B cell (primary cell): ENCODE results near the gene EGLN2. TPM values are rescaled to one million over a fixed set of nuclear protein-coding genes. Genes with fewer than 3 reads are reported as not detected.

Source experiments
- ATAC-seq: fragments of 200-7000 bp; cut with Tn5 transposase; one replicate; pipeline ENCODE4 v1.10.0; 2021; ENCODE audit warnings: low read depth, mild to moderate bottlenecking, moderate number of reproducible peaks, moderate library complexity
- CTCF ChIA-PET: fragments of 350-600 bp; sonication (Branson Sonifier 250); formaldehyde crosslinking; loops from one replicate; lab custom pipeline; 2021; ENCODE audit warnings: antibody characterized with exemption, inconsistent platforms; lab: Charles Lee
- POLR2A ChIA-PET: fragments of 350-600 bp; sonication (Branson Sonifier 250); formaldehyde crosslinking; loops from one replicate; lab custom pipeline; 2021; ENCODE audit warnings: antibody characterized with exemption; lab: Charles Lee
- DNase-seq: peaks from one replicate; pipeline ENCODE4 v3.0.0; 2013
- H2AFZ ChIP-seq: 2 replicates; pipeline ENCODE4 v1.6.1; 2012; ENCODE audit warnings: mild to moderate bottlenecking, low read depth, low read length; ENCODE audit not compliant: insufficient read depth, poor library complexity, severe bottlenecking
- H3K27ac ChIP-seq, 2 donors: 1 replicate in 1 of 2; 2 replicates in 1 of 2; pipeline ENCODE4 v1.5.1; 2012 to 2013; ENCODE audit warnings: low read length in 2 of 2, mild to moderate bottlenecking in 2 of 2, moderate library complexity in 1 of 2
- H3K27me3 ChIP-seq, 4 experiments: fragments of 200-600 bp in 1 of 4; sonication (generic) in 1 of 4; replicated peaks in 1 of 4; 1 replicate in 2 of 4; 2 replicates in 2 of 4; pipeline versions ENCODE4 v1.6.1 to v1.7.0; 2013 to 2016; ENCODE audit warnings: low read length in 3 of 4, mild to moderate bottlenecking in 2 of 4, mixed read lengths in 1 of 4, moderate library complexity in 1 of 4; ENCODE audit not compliant: insufficient read depth in 4 of 4, control insufficient read depth in 3 of 4; ENCODE audit errors: control extremely low read depth in 1 of 4
- H3K36me3 ChIP-seq, 2 experiments: replicated peaks in 1 of 2; 1 replicate in 1 of 2; 2 replicates in 1 of 2; pipeline versions ENCODE4 v1.6.1 to v1.7.1; 2013; ENCODE audit warnings: low read length in 1 of 2; ENCODE audit not compliant: insufficient read depth in 2 of 2, control insufficient read depth in 1 of 2; ENCODE audit errors: control extremely low read depth in 1 of 2, extremely low read depth in 1 of 2
- H3K4me1 ChIP-seq, 2 donors: fragments of 200-600 bp in 1 of 2; sonication (generic) in 1 of 2; 1 replicate in 1 of 2; 2 replicates in 1 of 2; pipeline versions ENCODE4 v1.5.1 to v1.6.1; 2013 to 2017; ENCODE audit warnings: low read length in 2 of 2; ENCODE audit not compliant: control insufficient read depth in 2 of 2, insufficient read depth in 2 of 2
- H3K4me2 ChIP-seq: replicated peaks from 2 replicates; pipeline ENCODE3; 2012; ENCODE audit warnings: mild to moderate bottlenecking, low read depth, low read length; ENCODE audit not compliant: poor library complexity, severe bottlenecking
- H3K4me3 ChIP-seq, 5 experiments: fragments of 200-600 bp in 1 of 5; sonication (generic) in 1 of 5; 1 replicate in 3 of 5; 2 replicates in 2 of 5; pipeline versions ENCODE4 v1.5.1 to v1.7.0; 2011 to 2016; ENCODE audit warnings: low read length in 4 of 5, mild to moderate bottlenecking in 4 of 5, low read depth in 2 of 5, control low read depth in 1 of 5, moderate library complexity in 1 of 5; ENCODE audit not compliant: insufficient read depth in 1 of 5; ENCODE audit errors: control extremely low read depth in 1 of 5, extremely low read depth in 1 of 5
- H3K79me2 ChIP-seq: fragments of 200-600 bp; sonication (generic); one replicate; pipeline ENCODE4 v1.6.0; 2016; ENCODE audit warnings: low read length; ENCODE audit not compliant: control insufficient read depth, insufficient read depth
- H3K9ac ChIP-seq: fragments of 200-600 bp; sonication (generic); 2 replicates; pipeline ENCODE4 v1.6.1; 2017; ENCODE audit warnings: mild to moderate bottlenecking, low read length, moderate library complexity
- H3K9me3 ChIP-seq, 3 donors: one replicate each; pipeline versions ENCODE4 v1.6.1 to v1.7.1; 2013; ENCODE audit warnings: low read length in 2 of 3; ENCODE audit not compliant: control insufficient read depth in 2 of 3, insufficient read depth in 1 of 3; ENCODE audit errors: control extremely low read depth in 1 of 3
- H4K20me1 ChIP-seq: 2 replicates; pipeline ENCODE4 v1.6.0; 2012; ENCODE audit warnings: mild to moderate bottlenecking, low read length; ENCODE audit not compliant: insufficient read depth, control insufficient read depth, poor library complexity, severe bottlenecking
- H3K27ac Mint-ChIP-seq: one replicate; pipeline ENCODE4 v1.8.0; 2021; ENCODE audit warnings: mixed read lengths
- H3K27me3 Mint-ChIP-seq: one replicate; pipeline ENCODE4 v1.8.0; 2021; ENCODE audit warnings: mixed read lengths
- H3K4me1 Mint-ChIP-seq: one replicate; pipeline ENCODE4 v1.8.0; 2021; ENCODE audit warnings: mixed read lengths
- H3K4me3 Mint-ChIP-seq: one replicate; pipeline ENCODE4 v1.8.0; 2021; ENCODE audit warnings: mixed read lengths
- H3K9me3 Mint-ChIP-seq: one replicate; pipeline ENCODE4 v1.8.0; 2022; ENCODE audit warnings: mixed read lengths; ENCODE audit not compliant: insufficient read depth
- EZH2 ChIP-seq: IDR thresholded peaks from 2 replicates; pipeline ENCODE4 v1.6.1; 2012; ENCODE audit warnings: borderline replicate concordance, low read depth, mild to moderate bottlenecking, moderate library complexity, low read length; ENCODE audit not compliant: insufficient read depth, poor library complexity, severe bottlenecking
- WGBS: methylation state at CpG from one replicate; pipeline ENCODE4 v1.1.5; 2013; ENCODE audit warnings: missing lambda C conversion rate; ENCODE audit not compliant: insufficient coverage; 5-methylcytosine and 5-hydroxymethylcytosine counted together
- intact Hi-C: fragments of 100-400 bp; cut with micrococcal nuclease; formaldehyde crosslinking; loops from one replicate; pipeline ENCODE4 v1.10.0; 2022
- polyA plus RNA-seq: library from polyadenylated mRNA; depleted of rRNA; stranded (reverse); fragments of >200 nt; gene quantifications from 2 replicates; pipeline ENCODE4 v1.2.3, GENCODE V29; 2012
- total RNA-seq, 2 donors: library from RNA; stranded (reverse); fragments of 120-200 nt in 1 of 2; gene quantifications; 1 replicate in 1 of 2; 2 replicates in 1 of 2; pipeline versions ENCODE4 v1.2.3 to v1.2.4, GENCODE V29; 2013 to 2022
- TF ChIP-seq, protein P1 (sequence below): fragments of 200-600 bp; IDR thresholded peaks from one replicate; pipeline ENCODE4 v1.8.0; 2022; ENCODE audit warnings: antibody characterized with exemption, mild to moderate bottlenecking

The EGLN2 gene
- total and polyA plus RNA-seq, 2 donors (not counting 1 experiment from before 2014, with no cell fraction given): 130 to 178 TPM

DNA sequence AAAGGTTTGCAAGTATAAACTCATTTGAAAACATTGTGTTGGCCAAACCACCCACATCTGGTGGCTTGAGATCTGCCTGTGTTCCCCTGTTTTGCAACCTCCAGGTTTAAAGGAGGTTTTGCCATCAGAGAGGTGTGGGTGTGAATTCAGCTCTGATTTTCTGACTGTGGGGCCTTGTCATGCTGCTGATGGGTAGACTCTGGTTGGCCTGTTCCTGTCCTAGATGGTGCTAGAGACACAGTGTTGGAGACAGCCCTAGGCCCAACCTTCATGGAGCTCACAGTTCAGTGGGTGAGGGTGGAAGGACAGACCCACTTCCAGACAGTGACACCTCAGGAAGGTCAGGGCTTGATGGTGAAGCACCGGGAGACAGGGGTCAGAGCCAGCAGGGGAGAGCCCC is 13.5 kb upstream of the EGLN2 start:
- no peak overlapping the region for H3K4me3 Mint-ChIP-seq
- peaks cover 0 to 3% of the 10 kb centered on the region in 2 donors for H3K4me1 ChIP-seq
- ATAC-seq (no peak), DNase-seq (no peak)
- no peaks in the 10 kb centered on the region for H3K9me3 ChIP-seq
- H3K27ac ChIP-seq: no peak overlapping the region
- H3K79me2 ChIP-seq: peaks cover 35% of the 10 kb centered on the region
- peaks cover 0 to 49% of the 10 kb centered on the region in 2 experiments for H3K36me3 ChIP-seq
- no peaks in the 10 kb centered on the region for H3K27me3 ChIP-seq
- H3K4me1 Mint-ChIP-seq: peaks cover 28% of the 10 kb centered on the region
- 100% methylated on average over 1 of the region's 1 CpG for WGBS
- peaks cover 16% of the 10 kb centered on the region for H4K20me1 ChIP-seq
- POLR2A ChIA-PET: no interaction called here
- no peak overlapping the region for H2AFZ ChIP-seq
- TF ChIP-seq, protein P1, sequence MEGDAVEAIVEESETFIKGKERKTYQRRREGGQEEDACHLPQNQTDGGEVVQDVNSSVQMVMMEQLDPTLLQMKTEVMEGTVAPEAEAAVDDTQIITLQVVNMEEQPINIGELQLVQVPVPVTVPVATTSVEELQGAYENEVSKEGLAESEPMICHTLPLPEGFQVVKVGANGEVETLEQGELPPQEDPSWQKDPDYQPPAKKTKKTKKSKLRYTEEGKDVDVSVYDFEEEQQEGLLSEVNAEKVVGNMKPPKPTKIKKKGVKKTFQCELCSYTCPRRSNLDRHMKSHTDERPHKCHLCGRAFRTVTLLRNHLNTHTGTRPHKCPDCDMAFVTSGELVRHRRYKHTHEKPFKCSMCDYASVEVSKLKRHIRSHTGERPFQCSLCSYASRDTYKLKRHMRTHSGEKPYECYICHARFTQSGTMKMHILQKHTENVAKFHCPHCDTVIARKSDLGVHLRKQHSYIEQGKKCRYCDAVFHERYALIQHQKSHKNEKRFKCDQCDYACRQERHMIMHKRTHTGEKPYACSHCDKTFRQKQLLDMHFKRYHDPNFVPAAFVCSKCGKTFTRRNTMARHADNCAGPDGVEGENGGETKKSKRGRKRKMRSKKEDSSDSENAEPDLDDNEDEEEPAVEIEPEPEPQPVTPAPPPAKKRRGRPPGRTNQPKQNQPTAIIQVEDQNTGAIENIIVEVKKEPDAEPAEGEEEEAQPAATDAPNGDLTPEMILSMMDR: no peak
- no peak for TF ChIP-seq EZH2
- H3K9me3 Mint-ChIP-seq: no peaks in the 10 kb centered on the region
- intact Hi-C loops: no loop called here
- CTCF ChIA-PET: interaction anchor here (0.8 to 1.6 kb wide), 4 partner anchors 8 to 35 kb away, joined by 3 read pairs; partner anchors contain the start of genes ACTMAP and SNRPA
- H3K27me3 Mint-ChIP-seq: no peaks in the 10 kb centered on the region
- H3K4me2 ChIP-seq: no peak overlapping the region
- H3K9ac ChIP-seq: no peak overlapping the region
- H3K4me3 ChIP-seq: no peak overlapping the region
- H3K27ac Mint-ChIP-seq: no peak overlapping the region
